ENCODE data around the gene DCDC2. TPM values are rescaled to one million over a fixed set of nuclear protein-coding genes. Genes with fewer than 3 reads are reported as not detected.
A peak's percentile ranks its signal among the peaks of the same experiment; 100 is the strongest.

The DCDC2 gene
- total RNA-seq (ENCODE audit: unreplicated experiment) = not detected
- long read RNA-seq, partial matches to known transcripts = 0 of 1 reads
- long read RNA-seq, other reads (novel, unspliced or antisense) = 1 of 1 reads

GRCh38 chr6:24357336-24358218, at the start of gene DCDC2:
Gene DCDC2 (minus strand): TSS chr6:24358059. CDS start chr6:24357750, 309 bp downstream.
- H3K4me1 Mint-ChIP-seq (ENCODE audit: low read depth, unreplicated experiment) = peaks cover 4% of the 10 kb centered on the region
- DNase-seq = peak; percentile 21
- H3K9me3 Mint-ChIP-seq (ENCODE audit: unreplicated experiment) = peaks cover 6% of the 10 kb centered on the region
- no peak within 1 kb of the TSS for H3K27ac Mint-ChIP-seq (ENCODE audit: unreplicated experiment)
- no peaks in the 10 kb centered on the region for H3K36me3 Mint-ChIP-seq (ENCODE audit: unreplicated experiment)
- peak within 1 kb of the TSS; percentile 80 for H3K4me3 Mint-ChIP-seq (ENCODE audit: unreplicated experiment)
- TF ChIP-seq, protein P1, sequence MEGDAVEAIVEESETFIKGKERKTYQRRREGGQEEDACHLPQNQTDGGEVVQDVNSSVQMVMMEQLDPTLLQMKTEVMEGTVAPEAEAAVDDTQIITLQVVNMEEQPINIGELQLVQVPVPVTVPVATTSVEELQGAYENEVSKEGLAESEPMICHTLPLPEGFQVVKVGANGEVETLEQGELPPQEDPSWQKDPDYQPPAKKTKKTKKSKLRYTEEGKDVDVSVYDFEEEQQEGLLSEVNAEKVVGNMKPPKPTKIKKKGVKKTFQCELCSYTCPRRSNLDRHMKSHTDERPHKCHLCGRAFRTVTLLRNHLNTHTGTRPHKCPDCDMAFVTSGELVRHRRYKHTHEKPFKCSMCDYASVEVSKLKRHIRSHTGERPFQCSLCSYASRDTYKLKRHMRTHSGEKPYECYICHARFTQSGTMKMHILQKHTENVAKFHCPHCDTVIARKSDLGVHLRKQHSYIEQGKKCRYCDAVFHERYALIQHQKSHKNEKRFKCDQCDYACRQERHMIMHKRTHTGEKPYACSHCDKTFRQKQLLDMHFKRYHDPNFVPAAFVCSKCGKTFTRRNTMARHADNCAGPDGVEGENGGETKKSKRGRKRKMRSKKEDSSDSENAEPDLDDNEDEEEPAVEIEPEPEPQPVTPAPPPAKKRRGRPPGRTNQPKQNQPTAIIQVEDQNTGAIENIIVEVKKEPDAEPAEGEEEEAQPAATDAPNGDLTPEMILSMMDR (IDR thresholded peaks at IDR 0.05; ENCODE audit: partially characterized antibody, unreplicated experiment) = no peak
- peaks cover 5% of the 10 kb centered on the region for H3K27me3 Mint-ChIP-seq (ENCODE audit: unreplicated experiment)

DNA sequence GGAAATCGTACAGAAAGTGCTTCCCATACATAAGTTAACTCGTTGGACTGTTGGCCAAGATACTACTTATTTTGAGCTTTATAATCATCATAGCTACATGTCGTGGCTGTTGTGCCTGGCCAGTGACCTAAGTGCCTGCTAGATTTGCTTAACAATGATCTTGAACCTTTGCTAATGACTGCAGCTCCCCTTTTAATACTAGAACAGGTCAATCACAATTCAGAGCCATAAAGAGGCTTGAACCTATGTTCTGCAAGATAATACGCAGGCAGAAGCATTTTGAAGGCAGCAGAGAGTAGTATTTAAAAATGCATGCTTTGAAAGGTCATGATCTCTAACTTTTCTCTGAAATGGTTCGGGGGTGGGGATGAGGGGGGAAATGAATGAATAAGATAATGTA, 47.4 kb upstream of the DCDC2 start:
- Mint-ChIP-seq H3K27me3 (ENCODE audit: unreplicated experiment) (peaks cover 4% of the 10 kb centered on the region), H3K4me3 (ENCODE audit: unreplicated experiment) (no peak overlapping the region), H3K36me3 (ENCODE audit: unreplicated experiment) (no peaks in the 10 kb centered on the region), H3K4me1 (ENCODE audit: low read depth, unreplicated experiment) (peaks cover 1% of the 10 kb centered on the region), H3K9me3 (ENCODE audit: unreplicated experiment) (peaks cover 2% of the 10 kb centered on the region), H3K27ac (ENCODE audit: unreplicated experiment) (no peak overlapping the region)
- no peak for DNase-seq
- TF ChIP-seq, protein P1 (IDR thresholded peaks at IDR 0.05; ENCODE audit: partially characterized antibody, unreplicated experiment) = no peak

DNA sequence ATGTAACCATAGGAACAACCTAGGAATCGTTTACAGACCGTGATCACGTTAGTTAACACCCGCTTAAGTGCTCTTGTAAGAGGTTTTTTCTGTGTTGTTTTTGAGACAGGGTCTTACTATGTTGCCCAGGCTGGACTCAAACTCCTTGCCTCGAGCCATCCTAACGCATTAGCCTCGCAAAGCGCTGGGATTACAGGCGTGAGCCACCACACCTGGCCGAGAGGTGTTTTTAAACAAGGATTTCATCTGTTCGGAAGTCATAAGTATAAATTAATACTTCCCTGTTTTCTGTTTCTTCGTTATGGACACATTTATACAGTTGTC, 45.6 kb upstream of the DCDC2 start:
- DNase-seq = no peak
- Mint-ChIP-seq H3K36me3 (ENCODE audit: unreplicated experiment) (no peaks in the 10 kb centered on the region), H3K27me3 (ENCODE audit: unreplicated experiment) (peaks cover 4% of the 10 kb centered on the region), H3K4me3 (ENCODE audit: unreplicated experiment) (peak overlapping the region; percentile 98), H3K4me1 (ENCODE audit: low read depth, unreplicated experiment) (peaks cover 1% of the 10 kb centered on the region), H3K9me3 (ENCODE audit: unreplicated experiment) (peaks cover 2% of the 10 kb centered on the region), H3K27ac (ENCODE audit: unreplicated experiment) (no peak overlapping the region)
- TF ChIP-seq, protein P1 (IDR thresholded peaks at IDR 0.05; ENCODE audit: partially characterized antibody, unreplicated experiment) = no peak

DNA sequence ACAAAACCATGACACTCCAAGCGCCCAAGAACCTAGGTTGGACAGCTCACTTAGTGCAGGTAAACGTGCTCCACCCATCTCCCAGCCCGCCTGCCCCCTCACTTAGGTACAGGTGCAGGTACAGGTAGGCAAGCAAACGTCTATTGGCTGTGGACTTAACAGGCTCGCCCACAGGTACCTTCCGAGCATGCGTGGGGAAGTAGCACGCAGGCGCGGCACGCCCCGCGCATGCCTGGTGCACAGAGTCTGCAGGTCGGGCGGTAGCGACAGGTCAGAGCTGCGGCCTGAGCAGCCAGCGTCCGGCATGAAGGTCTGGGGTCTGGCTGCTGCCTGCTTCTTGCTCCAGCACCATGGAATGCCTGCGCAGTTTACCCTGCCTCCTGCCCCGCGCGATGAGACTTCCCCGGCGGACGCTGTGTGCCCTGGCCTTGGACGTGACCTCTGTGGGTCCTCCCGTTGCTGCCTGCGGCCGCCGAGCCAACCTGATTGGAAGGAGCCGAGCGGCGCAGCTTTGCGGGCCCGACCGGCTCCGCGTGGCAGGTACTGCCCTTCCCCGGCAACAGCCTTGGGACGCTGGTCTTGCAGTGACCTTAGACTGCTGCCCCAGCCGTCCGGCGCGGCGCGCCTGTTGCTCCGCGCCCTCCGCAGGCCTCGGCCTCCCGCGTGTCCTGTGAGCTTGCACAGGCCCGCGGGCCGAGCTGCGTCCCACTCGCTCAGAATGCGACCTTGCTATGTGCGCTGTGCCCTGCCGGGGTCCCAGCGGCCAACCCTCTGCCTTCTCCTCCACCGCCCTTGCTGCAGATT, 45.0 kb upstream of the DCDC2 start, which contains the start of gene MRS2:
Gene MRS2, plus strand, starts transcription at position 240 of the 804 bp plus-strand sequence. Its CDS starts 111 bp downstream, at position 351.
- Mint-ChIP-seq H3K4me3 (ENCODE audit: unreplicated experiment) (peak within 1 kb of the TSS; percentile 98), H3K36me3 (ENCODE audit: unreplicated experiment) (no peaks in the 10 kb centered on the region), H3K4me1 (ENCODE audit: low read depth, unreplicated experiment) (peaks cover 1% of the 10 kb centered on the region), H3K9me3 (ENCODE audit: unreplicated experiment) (peaks cover 2% of the 10 kb centered on the region), H3K27ac (ENCODE audit: unreplicated experiment) (peak within 1 kb of the TSS; percentile 38), H3K27me3 (ENCODE audit: unreplicated experiment) (peaks cover 4% of the 10 kb centered on the region)
- TF ChIP-seq, protein P1 (IDR thresholded peaks at IDR 0.05; ENCODE audit: partially characterized antibody, unreplicated experiment) = no peak
- peak; percentile 74 for DNase-seq
